K562 (cell line): Measurements from ENCODE around the gene SPAG17. TPM values are rescaled to one million over a fixed set of nuclear protein-coding genes. Genes with fewer than 3 reads are reported as not detected.

Experiments used
- CBX1 ChIP-seq: sonication (generic); IDR thresholded peaks from 2 replicates; pipeline ENCODE4 v1.6.1; 2016; ENCODE audit warnings: antibody characterized with exemption, low read depth, mild to moderate bottlenecking
- CHD2 ChIP-seq: IDR thresholded peaks from 2 replicates; pipeline ENCODE4 v1.6.1; 2011; ENCODE audit warnings: low read depth, low read length
- DMBX1 ChIP-seq: fragments of 250-450 bp; sonication (Bioruptor Pico); IDR thresholded peaks from 2 replicates; pipeline ENCODE4 v1.8.0; 2022; ENCODE audit warnings: inconsistent platforms, mild to moderate bottlenecking, moderate library complexity, borderline replicate concordance
- FOS ChIP-seq: IDR thresholded peaks from 3 replicates; pipeline ENCODE4 v1.6.1; 2011; ENCODE audit not compliant: insufficient read length; ENCODE audit errors: extremely low read depth
- FOXA1 ChIP-seq: fragments of 450-650 bp; IDR thresholded peaks from 2 replicates; pipeline ENCODE4 v1.6.1; 2016; ENCODE audit warnings: mild to moderate bottlenecking, borderline replicate concordance
- JUND ChIP-seq, 2 experiments: IDR thresholded peaks; 2 replicates in 1 of 2; 3 replicates in 1 of 2; pipeline ENCODE4 v1.6.1; 2011; ENCODE audit warnings: borderline replicate concordance in 2 of 2, low read depth in 2 of 2, low read length in 2 of 2, improper control_type of control experiment in 1 of 2, missing biosample characterization in 1 of 2, missing genetic modification characterization in 1 of 2, missing genetic modification reagents in 1 of 2
- MEIS2 ChIP-seq: fragments of 450-650 bp; IDR thresholded peaks from 2 replicates; pipeline ENCODE4 v1.6.1; 2014; ENCODE audit warnings: mild to moderate bottlenecking; ENCODE audit not compliant: partially characterized antibody
- NUFIP1 ChIP-seq: fragments of 450-650 bp; IDR thresholded peaks from 2 replicates; pipeline ENCODE4 v1.6.1; 2018; ENCODE audit not compliant: partially characterized antibody
- RCOR1 ChIP-seq, 2 experiments: IDR thresholded peaks; 2 replicates each; pipeline ENCODE4 v1.6.1; 2012; ENCODE audit warnings: low read depth in 2 of 2, low read length in 2 of 2, borderline replicate concordance in 1 of 2, improper control_type of control experiment in 1 of 2
- SMAD4 ChIP-seq: fragments of 250-450 bp; sonication (Bioruptor Pico); conservative IDR thresholded peaks from 2 replicates; pipeline ENCODE4 v1.8.0; 2021; ENCODE audit warnings: inconsistent platforms, mild to moderate bottlenecking, moderate library complexity
- TEAD4 ChIP-seq, 2 experiments: sonication (generic) in 1 of 2; formaldehyde crosslinking in 1 of 2; IDR thresholded peaks; 2 replicates each; pipeline versions ENCODE4 v1.6.1 to v1.8.0; 2012 to 2022; ENCODE audit warnings: borderline replicate concordance in 1 of 2, inconsistent platforms in 1 of 2, low read length in 1 of 2, mild to moderate bottlenecking in 1 of 2, missing genetic modification reagents in 1 of 2
- ZBTB17 ChIP-seq: fragments of 450-650 bp; formaldehyde crosslinking; IDR thresholded peaks from 2 replicates; pipeline ENCODE4 v1.4.0; 2020; ENCODE audit warnings: mild to moderate bottlenecking
- polyA plus RNA-seq, 8 experiments: library from polyadenylated mRNA; depleted of rRNA in 4 of 8; stranded (reverse) in 5 of 8; unstranded in 3 of 8; fragments of >200 nt; fragmentation: Nextera tagmentation in 2 of 8; fragmentation: Illumina TruSeq in 1 of 8; extraction: Ambion mirVana in 2 of 8; extraction: Trizol in 1 of 8; gene quantifications; 2 replicates each; pipeline versions ENCODE4 v1.2.1 to v1.2.3, GENCODE V29; 2011 to 2014; ENCODE audit warnings: inconsistent platforms in 1 of 8, missing spikeins in 1 of 8
- total RNA-seq, 7 experiments: library from RNA; depleted of rRNA in 6 of 7; stranded (reverse); fragments of >200 nt in 6 of 7; fragmentation: Illumina TruSeq in 2 of 7; extraction: Trizol in 2 of 7; gene quantifications; 2 replicates each; pipeline versions ENCODE4 v1.2.1 to v1.2.3, GENCODE V29; 2011 to 2021; ENCODE audit warnings: low replicate concordance in 1 of 7
- TF ChIP-seq, protein P1 (sequence below): fragments of 450-650 bp; IDR thresholded peaks from 2 replicates; pipeline ENCODE4 v1.6.1; 2018; ENCODE audit warnings: mild to moderate bottlenecking, low read depth; ENCODE audit not compliant: partially characterized antibody
- TF ChIP-seq, protein P2 (sequence below): fragments of 450-650 bp; formaldehyde crosslinking; conservative IDR thresholded peaks from 2 replicates; pipeline ENCODE4 v1.4.0; 2022; ENCODE audit warnings: mild to moderate bottlenecking, missing genetic modification characterization
- TF ChIP-seq, protein P3 (sequence below), 3 experiments: IDR thresholded peaks in 2 of 3; conservative IDR thresholded peaks in 1 of 3; 2 replicates each; pipeline ENCODE4 v1.5.1; 2011 to 2012; ENCODE audit warnings: low read length in 3 of 3, mild to moderate bottlenecking in 3 of 3, control low read depth in 2 of 3, improper control_type of control experiment in 1 of 3, inconsistent platforms in 1 of 3, low read depth in 1 of 3, mixed read lengths in 1 of 3, moderate library complexity in 1 of 3; ENCODE audit not compliant: insufficient read depth in 2 of 3
- TF ChIP-seq, protein P4 (sequence below): fragments of 250-450 bp; sonication (Bioruptor Pico); IDR thresholded peaks from 2 replicates; pipeline ENCODE4 v1.5.0; 2020; ENCODE audit warnings: mild to moderate bottlenecking, borderline replicate concordance

SPAG17 gene
- total and polyA plus RNA-seq, 9 of the 15 experiments (the other 6 are each of a cell fraction or from before 2014, with no cell fraction given), result 0.07 to 2.1 (median 1.5) TPM

DNA sequence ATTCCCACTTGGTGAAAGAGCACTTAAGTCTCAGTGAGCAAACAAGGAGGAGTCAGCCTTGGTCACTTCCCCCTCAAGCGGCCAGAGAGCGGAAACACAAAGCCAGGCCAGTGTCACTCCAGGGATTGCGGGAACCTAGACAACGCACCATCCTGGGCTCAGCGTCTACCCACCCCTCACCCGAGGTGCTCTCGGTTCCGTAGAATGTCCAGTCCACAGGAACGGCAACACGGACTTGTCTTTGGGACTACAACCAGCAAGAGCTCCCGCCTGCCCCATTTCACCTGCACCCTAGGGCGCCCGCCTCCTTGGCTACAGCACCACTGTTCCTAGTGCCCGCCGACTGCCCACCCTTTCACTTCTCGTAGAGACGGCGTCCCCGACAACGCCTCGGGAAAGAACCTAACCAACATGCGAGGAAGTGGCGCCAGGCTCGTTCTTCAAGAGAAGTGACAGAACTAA lies 256.1 kb downstream of the SPAG17 start (continued):
- peak in 1 of 2 experiments; percentile 46; a peak in 1 of 4 replicates for TF ChIP-seq RCOR1 (IDR thresholded peaks at IDR 0.05; ENCODE audit: borderline replicate concordance in 1 of 2, low read depth in 2 of 2, low read length in 2 of 2)
- peak; percentile 19 for TF ChIP-seq MEIS2
- 0 out of 2 replicates have a peak, but pooled peaks have one; percentile 2 for TF ChIP-seq TEAD4 (IDR thresholded peaks at IDR 0.05; ENCODE audit: low read length)
- no peak for TF ChIP-seq TEAD4 (CRISPR knock-in tag; IDR thresholded peaks at IDR 0.05; ENCODE audit: borderline replicate concordance)
- 0 out of 2 replicates have a peak, but pooled peaks have one; percentile 6 for TF ChIP-seq CBX1
- peak; percentile 49; the same call in 1 of the 2 replicates for TF ChIP-seq ZBTB17 (CRISPR knock-in tag)
- TF ChIP-seq JUND (IDR thresholded peaks at IDR 0.05; ENCODE audit: borderline replicate concordance, low read depth, low read length), result 0 out of 2 replicates have a peak, but pooled peaks have one; percentile 27
- TF ChIP-seq JUND (tag; IDR thresholded peaks at IDR 0.05; ENCODE audit: borderline replicate concordance, low read depth, low read length), result peak; percentile 11; the same call in 1 of the 3 replicates
- no peak for TF ChIP-seq DMBX1 (CRISPR knock-in tag)
- TF ChIP-seq, protein P1, sequence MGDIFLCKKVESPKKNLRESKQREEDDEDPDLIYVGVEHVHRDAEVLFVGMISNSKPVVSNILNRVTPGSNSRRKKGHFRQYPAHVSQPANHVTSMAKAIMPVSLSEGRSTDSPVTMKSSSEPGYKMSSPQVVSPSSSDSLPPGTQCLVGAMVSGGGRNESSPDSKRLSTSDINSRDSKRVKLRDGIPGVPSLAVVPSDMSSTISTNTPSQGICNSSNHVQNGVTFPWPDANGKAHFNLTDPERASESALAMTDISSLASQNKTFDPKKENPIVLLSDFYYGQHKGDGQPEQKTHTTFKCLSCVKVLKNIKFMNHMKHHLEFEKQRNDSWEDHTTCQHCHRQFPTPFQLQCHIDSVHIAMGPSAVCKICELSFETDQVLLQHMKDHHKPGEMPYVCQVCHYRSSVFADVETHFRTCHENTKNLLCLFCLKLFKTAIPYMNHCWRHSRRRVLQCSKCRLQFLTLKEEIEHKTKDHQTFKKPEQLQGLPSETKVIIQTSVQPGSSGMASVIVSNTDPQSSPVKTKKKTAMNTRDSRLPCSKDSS, result no peak
- TF ChIP-seq FOS, result no peak
- TF ChIP-seq, protein P2, sequence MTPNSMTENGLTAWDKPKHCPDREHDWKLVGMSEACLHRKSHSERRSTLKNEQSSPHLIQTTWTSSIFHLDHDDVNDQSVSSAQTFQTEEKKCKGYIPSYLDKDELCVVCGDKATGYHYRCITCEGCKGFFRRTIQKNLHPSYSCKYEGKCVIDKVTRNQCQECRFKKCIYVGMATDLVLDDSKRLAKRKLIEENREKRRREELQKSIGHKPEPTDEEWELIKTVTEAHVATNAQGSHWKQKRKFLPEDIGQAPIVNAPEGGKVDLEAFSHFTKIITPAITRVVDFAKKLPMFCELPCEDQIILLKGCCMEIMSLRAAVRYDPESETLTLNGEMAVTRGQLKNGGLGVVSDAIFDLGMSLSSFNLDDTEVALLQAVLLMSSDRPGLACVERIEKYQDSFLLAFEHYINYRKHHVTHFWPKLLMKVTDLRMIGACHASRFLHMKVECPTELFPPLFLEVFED (CRISPR knock-in tag), result 0 out of 2 replicates have a peak, but pooled peaks have one; percentile 37
- TF ChIP-seq, protein P3, sequence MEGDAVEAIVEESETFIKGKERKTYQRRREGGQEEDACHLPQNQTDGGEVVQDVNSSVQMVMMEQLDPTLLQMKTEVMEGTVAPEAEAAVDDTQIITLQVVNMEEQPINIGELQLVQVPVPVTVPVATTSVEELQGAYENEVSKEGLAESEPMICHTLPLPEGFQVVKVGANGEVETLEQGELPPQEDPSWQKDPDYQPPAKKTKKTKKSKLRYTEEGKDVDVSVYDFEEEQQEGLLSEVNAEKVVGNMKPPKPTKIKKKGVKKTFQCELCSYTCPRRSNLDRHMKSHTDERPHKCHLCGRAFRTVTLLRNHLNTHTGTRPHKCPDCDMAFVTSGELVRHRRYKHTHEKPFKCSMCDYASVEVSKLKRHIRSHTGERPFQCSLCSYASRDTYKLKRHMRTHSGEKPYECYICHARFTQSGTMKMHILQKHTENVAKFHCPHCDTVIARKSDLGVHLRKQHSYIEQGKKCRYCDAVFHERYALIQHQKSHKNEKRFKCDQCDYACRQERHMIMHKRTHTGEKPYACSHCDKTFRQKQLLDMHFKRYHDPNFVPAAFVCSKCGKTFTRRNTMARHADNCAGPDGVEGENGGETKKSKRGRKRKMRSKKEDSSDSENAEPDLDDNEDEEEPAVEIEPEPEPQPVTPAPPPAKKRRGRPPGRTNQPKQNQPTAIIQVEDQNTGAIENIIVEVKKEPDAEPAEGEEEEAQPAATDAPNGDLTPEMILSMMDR (IDR thresholded peaks at IDR 0.05 in 2 of 3, conservative IDR thresholded peaks at IDR 0.05 in 1 of 3; ENCODE audit: insufficient read depth in 2 of 3, low read depth in 1 of 3, low read length in 3 of 3), result peak; percentile 54 to 61 (median 60)
- no peak for TF ChIP-seq SMAD4 (CRISPR knock-in tag)
- no peak for TF ChIP-seq FOXA1
- TF ChIP-seq, protein P4, sequence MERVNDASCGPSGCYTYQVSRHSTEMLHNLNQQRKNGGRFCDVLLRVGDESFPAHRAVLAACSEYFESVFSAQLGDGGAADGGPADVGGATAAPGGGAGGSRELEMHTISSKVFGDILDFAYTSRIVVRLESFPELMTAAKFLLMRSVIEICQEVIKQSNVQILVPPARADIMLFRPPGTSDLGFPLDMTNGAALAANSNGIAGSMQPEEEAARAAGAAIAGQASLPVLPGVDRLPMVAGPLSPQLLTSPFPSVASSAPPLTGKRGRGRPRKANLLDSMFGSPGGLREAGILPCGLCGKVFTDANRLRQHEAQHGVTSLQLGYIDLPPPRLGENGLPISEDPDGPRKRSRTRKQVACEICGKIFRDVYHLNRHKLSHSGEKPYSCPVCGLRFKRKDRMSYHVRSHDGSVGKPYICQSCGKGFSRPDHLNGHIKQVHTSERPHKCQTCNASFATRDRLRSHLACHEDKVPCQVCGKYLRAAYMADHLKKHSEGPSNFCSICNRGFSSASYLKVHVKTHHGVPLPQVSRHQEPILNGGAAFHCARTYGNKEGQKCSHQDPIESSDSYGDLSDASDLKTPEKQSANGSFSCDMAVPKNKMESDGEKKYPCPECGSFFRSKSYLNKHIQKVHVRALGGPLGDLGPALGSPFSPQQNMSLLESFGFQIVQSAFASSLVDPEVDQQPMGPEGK (CRISPR knock-in tag), result no peak
- TF ChIP-seq CHD2, result no peak
- TF ChIP-seq NUFIP1, result no peak
